Stimulated activated naive CD8-positive, alpha-beta T cell treated with anti-CD3 and anti-CD28 coated beads, Interleukin-15, Interleukin-2, amounts not matched to agents 100 ng/mL and 50 ng/mL, for 24 hours (primary cell): Measurements from ENCODE around the gene TAF6.

Experiments
- H3K27ac Mint-ChIP-seq: one replicate; pipeline ENCODE4 v1.8.0; 2021; ENCODE audit warnings: mild to moderate bottlenecking, mixed read lengths
- H3K27me3 Mint-ChIP-seq: one replicate; pipeline ENCODE4 v1.8.0; 2021; ENCODE audit warnings: mixed read lengths
- H3K36me3 Mint-ChIP-seq: one replicate; pipeline ENCODE4 v1.8.0; 2021; ENCODE audit warnings: low read depth, mixed read lengths
- H3K4me1 Mint-ChIP-seq: one replicate; pipeline ENCODE4 v1.8.0; 2021; ENCODE audit warnings: low read depth, mixed read lengths
- H3K4me3 Mint-ChIP-seq: one replicate; pipeline ENCODE4 v1.8.0; 2021; ENCODE audit warnings: mild to moderate bottlenecking, mixed read lengths
- H3K9me3 Mint-ChIP-seq: one replicate; pipeline ENCODE4 v1.8.0; 2021; ENCODE audit warnings: mixed read lengths

The TAF6 gene

DNA sequence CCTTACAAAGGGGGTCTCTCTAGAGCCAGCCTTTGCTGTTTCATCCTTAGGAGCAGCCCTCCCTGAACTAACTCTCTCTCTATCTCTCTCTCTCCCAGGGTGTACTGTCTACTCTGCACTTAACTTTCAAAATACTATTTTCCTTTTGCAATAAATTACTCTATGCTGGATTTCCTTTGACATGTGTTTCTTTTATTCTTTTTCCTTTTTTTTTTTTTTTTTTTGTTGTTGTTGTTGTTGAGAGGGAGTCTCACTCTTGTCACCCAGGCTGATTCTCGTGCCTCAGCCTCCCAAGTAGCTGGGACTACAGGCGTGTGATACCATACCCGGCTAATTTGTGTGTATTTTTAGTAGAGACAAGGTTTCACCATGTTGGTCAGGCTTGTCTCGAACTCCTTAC, 36.2 kb downstream of the TAF6 start:
- H3K9me3 Mint-ChIP-seq, result no peaks in the 10 kb centered on the region
- peaks cover 46% of the 10 kb centered on the region for H3K4me1 Mint-ChIP-seq
- peak overlapping the region; percentile 94 for H3K4me3 Mint-ChIP-seq
- peaks cover 22% of the 10 kb centered on the region for H3K36me3 Mint-ChIP-seq
- no peaks in the 10 kb centered on the region for H3K27me3 Mint-ChIP-seq
- H3K27ac Mint-ChIP-seq, result peak overlapping the region; percentile 87

DNA sequence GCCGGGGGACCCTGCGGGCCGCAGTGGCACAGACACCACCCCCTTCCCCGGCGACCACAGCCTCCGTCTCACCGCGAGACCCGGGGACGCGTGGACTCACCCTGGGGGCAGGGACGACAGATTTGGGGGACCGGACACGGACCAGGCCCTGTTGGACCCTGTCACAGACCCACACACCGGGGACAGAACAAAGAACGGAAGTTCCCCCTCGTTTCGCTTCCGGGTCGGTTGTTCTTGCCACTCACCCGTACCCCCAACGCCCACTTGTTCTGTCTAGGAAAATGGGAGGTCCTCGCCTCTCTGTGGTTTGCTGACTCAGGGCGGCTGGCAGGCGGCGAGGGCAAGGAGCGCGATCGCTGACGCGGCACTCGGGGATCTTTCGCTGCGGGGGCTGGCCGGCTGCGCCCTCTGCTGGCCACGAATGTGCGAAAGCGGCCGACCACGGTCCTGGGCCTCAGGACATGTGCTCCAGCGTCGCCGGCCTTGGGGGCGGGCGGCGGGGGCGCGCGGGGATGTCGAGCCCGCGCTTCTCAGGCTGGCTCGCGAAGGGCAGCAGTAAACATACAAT, 37.5 kb downstream of the TAF6 start, which contains the start of gene ZNF3:
Gene ZNF3, minus strand, starts transcription at position 189 of the 568 bp plus-strand sequence. CDS start 4,366 bp downstream, outside the sequence.
- Mint-ChIP-seq H3K27me3 (no peaks in the 10 kb centered on the region), H3K9me3 (no peaks in the 10 kb centered on the region), H3K4me1 (peaks cover 39% of the 10 kb centered on the region), H3K4me3 (peak within 1 kb of the TSS; percentile 94), H3K27ac (peak within 1 kb of the TSS; percentile 87), H3K36me3 (peaks cover 29% of the 10 kb centered on the region)

DNA sequence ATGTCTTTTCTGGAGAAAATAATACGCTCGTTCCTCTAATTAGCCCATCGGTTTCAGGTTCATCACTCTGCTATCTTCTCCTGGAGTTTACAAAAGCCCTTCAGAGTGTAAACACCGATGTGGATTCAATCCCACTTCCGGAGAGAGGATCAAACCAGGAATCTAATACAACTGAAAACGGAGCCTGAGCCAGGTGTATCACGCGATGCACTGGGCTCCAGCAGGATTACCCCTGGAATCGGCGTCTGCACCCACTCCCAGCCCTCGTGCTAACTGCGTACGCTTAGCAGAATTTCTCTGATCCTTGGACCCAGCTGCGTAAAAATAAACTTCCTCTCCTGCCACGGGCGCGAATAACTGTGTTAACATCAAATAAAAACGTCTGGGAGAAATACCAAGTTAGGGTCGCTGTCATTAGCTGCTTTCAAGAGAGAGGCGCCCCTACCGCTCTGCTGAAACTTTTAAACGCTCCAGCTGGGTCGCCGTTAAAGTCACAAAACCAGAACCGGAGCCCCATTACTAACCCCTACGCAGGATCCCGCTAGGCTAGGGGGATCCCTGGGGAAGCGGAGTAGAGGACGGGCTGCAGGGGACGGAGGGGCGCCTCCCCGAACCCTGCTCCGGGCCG, 38.1 kb downstream of the TAF6 start:
- H3K27me3 Mint-ChIP-seq, result no peaks in the 10 kb centered on the region
- H3K4me3 Mint-ChIP-seq, result peak overlapping the region; percentile 94

DNA sequence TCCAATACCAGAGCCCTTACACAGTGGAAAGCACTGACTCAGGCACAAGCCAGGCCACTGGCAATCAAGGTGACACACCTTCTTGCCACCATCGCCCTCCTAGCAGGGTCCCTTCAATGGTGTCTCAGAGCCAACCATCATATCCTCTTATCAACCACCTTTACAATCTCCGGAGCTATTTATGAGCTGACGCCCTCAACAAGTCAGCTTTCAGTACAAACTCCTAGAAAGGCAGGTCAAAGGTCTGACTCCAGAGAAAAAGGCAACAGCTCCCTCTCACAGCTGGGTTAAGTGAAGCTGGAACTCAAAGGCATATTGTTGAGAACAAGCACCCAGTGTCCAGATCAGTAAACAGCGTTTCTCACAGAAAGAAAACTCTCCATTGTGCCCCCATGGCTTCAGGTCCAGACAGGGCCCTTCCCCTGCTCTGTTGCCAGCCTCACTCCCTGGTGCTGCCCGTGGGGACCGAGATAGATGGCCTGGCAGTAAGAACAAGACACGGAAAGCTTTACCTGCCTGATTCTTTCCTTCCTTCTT, 40.1 kb downstream of the TAF6 start:
- Mint-ChIP-seq H3K9me3 (no peaks in the 10 kb centered on the region), H3K4me1 (peaks cover 39% of the 10 kb centered on the region), H3K4me3 (peak overlapping the region; percentile 9), H3K36me3 (peaks cover 55% of the 10 kb centered on the region), H3K27ac (peak overlapping the region; percentile 49), H3K27me3 (no peaks in the 10 kb centered on the region)

More for the DNA sequence above, 38.1 kb downstream of the TAF6 start:
- peak overlapping the region; percentile 86 for H3K27ac Mint-ChIP-seq
- H3K9me3 Mint-ChIP-seq, result no peaks in the 10 kb centered on the region
- H3K36me3 Mint-ChIP-seq, result peaks cover 35% of the 10 kb centered on the region
- peaks cover 39% of the 10 kb centered on the region for H3K4me1 Mint-ChIP-seq

DNA sequence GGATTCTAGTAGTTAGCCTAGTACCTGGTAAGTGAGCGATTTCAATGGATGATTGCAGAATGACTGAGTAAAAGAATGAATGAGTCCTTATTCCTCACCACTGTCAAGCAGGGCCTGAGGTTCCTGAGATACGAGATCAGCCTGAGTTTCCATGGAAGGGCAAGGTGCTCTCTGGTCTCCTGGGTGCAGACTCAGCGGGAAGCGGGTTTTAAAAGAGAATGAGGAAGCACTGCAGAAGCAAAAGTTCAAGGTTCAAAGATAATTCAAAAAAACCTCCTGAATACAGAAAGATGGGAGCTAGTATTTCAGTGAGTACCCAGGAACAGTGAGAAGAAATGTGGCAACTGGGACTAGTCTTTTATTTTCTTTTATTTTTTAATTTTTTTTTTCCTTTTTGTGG, 42.0 kb downstream of the TAF6 start:
- no peaks in the 10 kb centered on the region for H3K27me3 Mint-ChIP-seq
- H3K27ac Mint-ChIP-seq, result peak overlapping the region; percentile 75
- H3K4me1 Mint-ChIP-seq, result peaks cover 30% of the 10 kb centered on the region
- H3K36me3 Mint-ChIP-seq, result peaks cover 74% of the 10 kb centered on the region
- peaks cover 4% of the 10 kb centered on the region for H3K9me3 Mint-ChIP-seq
- H3K4me3 Mint-ChIP-seq, result no peak overlapping the region

GRCh38 chr7:100075418-100075817, 43.7 kb downstream of the TAF6 start:
- H3K4me3 Mint-ChIP-seq, result no peak overlapping the region
- H3K36me3 Mint-ChIP-seq, result peaks cover 87% of the 10 kb centered on the region
- peaks cover 19% of the 10 kb centered on the region for H3K4me1 Mint-ChIP-seq
- H3K27ac Mint-ChIP-seq, result no peak overlapping the region
- no peaks in the 10 kb centered on the region for H3K27me3 Mint-ChIP-seq
- peaks cover 22% of the 10 kb centered on the region for H3K9me3 Mint-ChIP-seq

DNA sequence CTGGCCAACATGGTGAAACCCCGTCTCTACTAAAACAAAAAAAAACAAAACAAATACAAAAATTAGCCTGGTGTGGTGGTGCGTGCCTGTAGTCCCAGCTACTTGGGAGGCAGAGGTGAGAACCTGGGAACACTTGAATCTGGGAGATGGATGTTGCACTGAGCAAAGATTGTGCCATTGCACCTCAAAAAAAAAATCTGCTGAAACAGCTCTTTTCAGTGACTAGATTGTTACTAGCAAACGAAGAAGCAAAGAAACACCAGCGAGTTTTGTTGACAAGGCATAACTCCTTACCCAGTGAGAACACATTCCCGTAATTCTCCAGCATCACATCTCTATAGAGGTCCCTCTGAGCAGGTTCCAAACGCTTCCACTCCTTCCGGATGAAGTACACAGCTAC, 44.3 kb downstream of the TAF6 start:
- H3K4me3 Mint-ChIP-seq, result no peak overlapping the region
- H3K36me3 Mint-ChIP-seq, result peaks cover 88% of the 10 kb centered on the region
- peaks cover 25% of the 10 kb centered on the region for H3K9me3 Mint-ChIP-seq
- H3K4me1 Mint-ChIP-seq, result peaks cover 13% of the 10 kb centered on the region
- H3K27ac Mint-ChIP-seq, result no peak overlapping the region
- H3K27me3 Mint-ChIP-seq, result no peaks in the 10 kb centered on the region

- no peaks in the 10 kb centered on the region for H3K27me3 Mint-ChIP-seq
- H3K4me1 Mint-ChIP-seq, result no peaks in the 10 kb centered on the region
- no peak overlapping the region for H3K4me3 Mint-ChIP-seq
- H3K9me3 Mint-ChIP-seq, result peaks cover 26% of the 10 kb centered on the region
- peaks cover 85% of the 10 kb centered on the region for H3K36me3 Mint-ChIP-seq
- H3K27ac Mint-ChIP-seq, result no peak overlapping the region
These were observed 46.7 kb downstream of the TAF6 start for GRCh38 chr7:100072462-100072861.

DNA sequence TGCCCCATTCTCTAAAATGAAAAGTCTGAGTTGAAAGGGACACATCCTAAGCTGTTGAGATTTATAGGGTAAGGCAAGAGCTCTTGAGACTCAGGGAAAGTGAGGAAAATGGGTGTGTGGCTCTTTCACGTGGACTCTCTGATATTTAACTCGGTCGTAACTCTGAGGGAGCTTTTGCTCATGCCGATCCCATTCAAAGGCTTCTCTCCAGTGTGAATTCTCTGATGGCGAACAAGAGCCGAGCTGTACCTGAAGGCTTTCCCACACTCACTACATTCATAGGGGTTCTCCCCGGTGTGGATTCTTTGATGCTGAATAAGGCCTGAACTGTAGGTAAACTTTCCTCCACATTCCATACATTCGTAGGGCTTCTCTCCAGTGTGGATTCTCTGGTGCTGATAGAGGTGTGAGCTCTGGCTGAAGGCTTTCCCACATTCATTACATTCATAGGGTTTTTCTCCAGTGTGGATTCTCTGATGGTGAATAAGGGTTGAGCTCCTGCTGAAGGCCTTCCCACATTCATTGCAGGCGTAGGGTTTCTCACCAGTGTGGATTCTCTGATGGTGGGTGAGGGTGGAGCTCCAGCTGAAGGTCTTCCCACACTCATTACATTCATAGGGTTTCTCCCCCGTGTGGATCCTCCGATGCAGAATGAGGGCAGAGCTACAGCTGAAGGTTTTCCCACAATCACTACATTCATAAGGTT, 48.0 kb downstream of the TAF6 start:
- no peak overlapping the region for H3K4me3 Mint-ChIP-seq
- no peaks in the 10 kb centered on the region for H3K27me3 Mint-ChIP-seq
- peaks cover 26% of the 10 kb centered on the region for H3K9me3 Mint-ChIP-seq
- H3K27ac Mint-ChIP-seq, result no peak overlapping the region
- no peaks in the 10 kb centered on the region for H3K4me1 Mint-ChIP-seq
- H3K36me3 Mint-ChIP-seq, result peaks cover 80% of the 10 kb centered on the region

- H3K27me3 Mint-ChIP-seq, result no peaks in the 10 kb centered on the region
- H3K9me3 Mint-ChIP-seq, result peaks cover 26% of the 10 kb centered on the region
- H3K27ac Mint-ChIP-seq, result no peak overlapping the region
- H3K4me1 Mint-ChIP-seq, result no peaks in the 10 kb centered on the region
- no peak overlapping the region for H3K4me3 Mint-ChIP-seq
- H3K36me3 Mint-ChIP-seq, result peaks cover 74% of the 10 kb centered on the region
These were observed 49.2 kb downstream of the TAF6 start for GRCh38 chr7:100069991-100070390.

DNA sequence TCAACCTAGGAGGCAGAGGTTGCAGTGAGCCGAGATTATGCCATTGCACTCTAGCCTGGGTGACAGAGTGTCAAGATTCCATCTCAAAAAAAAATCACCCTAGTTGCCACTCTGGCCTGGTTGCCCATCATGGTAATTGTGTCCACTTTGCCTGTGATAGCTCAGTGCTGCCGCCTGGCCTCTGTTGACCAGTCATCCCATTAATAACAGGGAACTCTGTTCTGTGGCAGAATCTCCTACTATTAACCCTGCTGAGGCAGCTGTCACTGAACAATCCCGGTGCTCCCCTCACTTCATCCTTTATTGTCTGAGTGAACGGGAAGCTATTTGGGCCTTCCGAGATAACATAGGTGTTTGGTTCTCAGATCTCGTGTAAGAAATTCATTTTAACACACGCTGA, 52.2 kb downstream of the TAF6 start:
- no peak overlapping the region for H3K4me3 Mint-ChIP-seq
- H3K27ac Mint-ChIP-seq, result no peak overlapping the region
- peaks cover 20% of the 10 kb centered on the region for H3K9me3 Mint-ChIP-seq
- no peaks in the 10 kb centered on the region for H3K27me3 Mint-ChIP-seq
- H3K36me3 Mint-ChIP-seq, result peaks cover 57% of the 10 kb centered on the region
- no peaks in the 10 kb centered on the region for H3K4me1 Mint-ChIP-seq

DNA sequence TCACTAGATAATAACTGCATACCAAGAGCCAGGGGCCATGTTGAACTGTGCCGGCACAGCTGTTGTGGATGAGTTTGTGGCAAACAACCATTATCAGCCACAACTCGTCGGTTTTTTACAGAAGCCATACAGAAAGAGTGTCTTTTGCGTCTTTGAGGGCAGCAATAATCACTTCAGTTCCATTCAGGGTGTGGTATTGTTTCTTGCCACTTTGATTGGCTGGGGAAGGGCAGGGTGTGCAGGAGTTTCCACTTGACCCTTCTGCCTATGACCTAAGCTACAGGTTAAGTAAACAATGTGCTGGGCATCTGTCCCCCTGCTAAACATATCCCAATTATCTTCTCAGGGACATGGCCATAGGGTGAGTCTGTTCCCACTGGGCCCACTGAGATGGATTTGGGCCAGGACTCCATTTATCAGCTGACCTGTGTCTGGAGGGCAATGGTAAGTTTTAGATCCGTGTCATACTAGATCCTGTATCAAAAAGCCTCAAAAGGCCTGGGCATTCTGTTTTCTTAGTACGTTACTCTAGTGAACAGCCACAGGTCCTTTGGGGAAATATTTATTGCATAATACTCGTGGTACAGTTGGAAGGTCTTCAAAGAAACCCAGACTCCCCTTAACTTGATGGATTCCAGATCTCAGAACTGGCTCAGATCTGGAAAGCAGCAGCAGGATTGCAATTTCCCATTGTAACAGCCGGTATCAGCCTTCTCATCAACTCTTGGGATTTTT, 53.5 kb downstream of the TAF6 start:
- H3K36me3 Mint-ChIP-seq, result peaks cover 47% of the 10 kb centered on the region
- H3K9me3 Mint-ChIP-seq, result peaks cover 7% of the 10 kb centered on the region
- H3K4me1 Mint-ChIP-seq, result no peaks in the 10 kb centered on the region
- H3K27me3 Mint-ChIP-seq, result no peaks in the 10 kb centered on the region
- no peak overlapping the region for H3K4me3 Mint-ChIP-seq
- peak overlapping the region; percentile 40 for H3K27ac Mint-ChIP-seq

DNA sequence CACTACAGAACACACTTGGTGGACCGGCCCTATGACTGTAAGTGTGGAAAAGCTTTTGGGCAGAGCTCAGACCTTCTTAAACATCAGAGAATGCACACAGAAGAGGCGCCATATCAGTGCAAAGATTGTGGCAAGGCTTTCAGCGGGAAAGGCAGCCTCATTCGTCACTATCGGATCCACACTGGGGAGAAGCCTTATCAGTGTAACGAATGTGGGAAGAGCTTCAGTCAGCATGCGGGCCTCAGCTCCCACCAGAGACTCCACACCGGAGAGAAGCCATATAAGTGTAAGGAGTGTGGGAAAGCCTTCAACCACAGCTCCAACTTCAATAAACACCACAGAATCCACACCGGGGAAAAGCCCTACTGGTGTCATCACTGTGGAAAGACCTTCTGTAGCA, 55.0 kb downstream of the TAF6 start:
- no peak overlapping the region for H3K27ac Mint-ChIP-seq
- no peaks in the 10 kb centered on the region for H3K9me3 Mint-ChIP-seq
- peaks cover 35% of the 10 kb centered on the region for H3K36me3 Mint-ChIP-seq
- H3K4me1 Mint-ChIP-seq, result no peaks in the 10 kb centered on the region
- no peaks in the 10 kb centered on the region for H3K27me3 Mint-ChIP-seq
- no peak overlapping the region for H3K4me3 Mint-ChIP-seq

DNA sequence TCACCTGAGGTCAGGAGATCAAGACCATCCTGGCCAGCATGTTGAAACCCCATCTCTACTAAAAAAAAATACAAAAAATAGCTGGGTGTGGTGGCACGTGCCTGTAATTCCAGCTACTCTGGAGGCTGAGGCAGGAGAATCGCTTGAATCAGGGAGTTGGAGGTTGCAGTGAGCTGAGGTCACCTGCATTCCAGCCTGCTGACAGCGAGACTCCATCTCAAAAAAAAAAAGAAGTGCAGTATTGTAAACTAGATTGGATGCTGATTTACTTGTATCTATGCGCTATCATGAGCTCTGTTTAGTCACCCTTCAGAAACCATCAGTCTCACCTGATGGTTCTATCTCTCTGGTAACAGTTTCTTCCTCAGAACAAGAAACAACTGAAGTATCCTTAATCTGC, 55.8 kb downstream of the TAF6 start:
- Mint-ChIP-seq H3K27me3 (no peaks in the 10 kb centered on the region), H3K4me1 (no peaks in the 10 kb centered on the region), H3K9me3 (no peaks in the 10 kb centered on the region), H3K4me3 (no peak overlapping the region), H3K27ac (no peak overlapping the region), H3K36me3 (peaks cover 35% of the 10 kb centered on the region)
